Activated naive CD4-positive, alpha-beta T cell treated with anti-CD3 and anti-CD28 coated beads, Interleukin-2, amount 50 U/mL, for 24 hours (primary cell): ENCODE measurements around the gene PROK2.

Experiments used
- H3K27ac Mint-ChIP-seq: one replicate; pipeline ENCODE4 v1.8.0; 2021; ENCODE audit warnings: mild to moderate bottlenecking, mixed read lengths
- H3K27me3 Mint-ChIP-seq: one replicate; pipeline ENCODE4 v1.8.0; 2021; ENCODE audit warnings: mixed read lengths
- H3K36me3 Mint-ChIP-seq: one replicate; pipeline ENCODE4 v1.8.0; 2021; ENCODE audit warnings: mixed read lengths
- H3K4me1 Mint-ChIP-seq: one replicate; pipeline ENCODE4 v1.8.0; 2021; ENCODE audit warnings: mixed read lengths
- H3K4me3 Mint-ChIP-seq: one replicate; pipeline ENCODE4 v1.8.0; 2021; ENCODE audit warnings: mild to moderate bottlenecking, mixed read lengths
- H3K9me3 Mint-ChIP-seq: one replicate; pipeline ENCODE4 v1.8.0; 2021; ENCODE audit warnings: mixed read lengths

Gene PROK2

GRCh38 chr3:71728632-71729342 is 56.2 kb downstream of the PROK2 start:
- H3K4me1 Mint-ChIP-seq, result peaks cover 51% of the 10 kb centered on the region

GRCh38 chr3:71726146-71726545 is 58.8 kb downstream of the PROK2 start:
- H3K9me3 Mint-ChIP-seq, result no peaks in the 10 kb centered on the region
- H3K36me3 Mint-ChIP-seq, result no peaks in the 10 kb centered on the region
- peak overlapping the region; percentile 94 for H3K27ac Mint-ChIP-seq
- peaks cover 77% of the 10 kb centered on the region for H3K4me1 Mint-ChIP-seq
- peak overlapping the region; percentile 92 for H3K4me3 Mint-ChIP-seq
- H3K27me3 Mint-ChIP-seq, result no peaks in the 10 kb centered on the region

More at GRCh38 chr3:71728632-71729342, 56.2 kb downstream of the PROK2 start:
- Mint-ChIP-seq H3K27me3 (no peaks in the 10 kb centered on the region), H3K9me3 (no peaks in the 10 kb centered on the region), H3K27ac (peak overlapping the region; percentile 51), H3K4me3 (no peak overlapping the region), H3K36me3 (no peaks in the 10 kb centered on the region)

- no peaks in the 10 kb centered on the region for H3K9me3 Mint-ChIP-seq
- H3K36me3 Mint-ChIP-seq, result peaks cover 3% of the 10 kb centered on the region
- H3K27me3 Mint-ChIP-seq, result no peaks in the 10 kb centered on the region
- peaks cover 77% of the 10 kb centered on the region for H3K4me1 Mint-ChIP-seq
- peak within 1 kb of the TSS; percentile 98 for H3K27ac Mint-ChIP-seq
- peak within 1 kb of the TSS; percentile 92 for H3K4me3 Mint-ChIP-seq
Observed at GRCh38 chr3:71725271-71725991, 59.5 kb downstream of the PROK2 start, which contains the start of gene EIF4E3. Gene EIF4E3 (minus strand): TSS chr3:71725402. CDS start chr3:71725367, 35 bp downstream.

GRCh38 chr3:71724584-71725270 is 60.2 kb downstream of the PROK2 start:
- peak overlapping the region; percentile 92 for H3K4me3 Mint-ChIP-seq
- H3K27me3 Mint-ChIP-seq, result no peaks in the 10 kb centered on the region
- no peaks in the 10 kb centered on the region for H3K9me3 Mint-ChIP-seq
- H3K4me1 Mint-ChIP-seq, result peaks cover 73% of the 10 kb centered on the region
- peak overlapping the region; percentile 98 for H3K27ac Mint-ChIP-seq
- peaks cover 4% of the 10 kb centered on the region for H3K36me3 Mint-ChIP-seq

- H3K4me3 Mint-ChIP-seq, result peak overlapping the region; percentile 92
- no peaks in the 10 kb centered on the region for H3K9me3 Mint-ChIP-seq
- H3K27ac Mint-ChIP-seq, result peak overlapping the region; percentile 98
- H3K36me3 Mint-ChIP-seq, result peaks cover 7% of the 10 kb centered on the region
- H3K4me1 Mint-ChIP-seq, result peaks cover 73% of the 10 kb centered on the region
- H3K27me3 Mint-ChIP-seq, result no peaks in the 10 kb centered on the region
Observed at GRCh38 chr3:71724171-71724453, 60.8 kb downstream of the PROK2 start.

GRCh38 chr3:71723452-71724170 is 61.3 kb downstream of the PROK2 start:
- Mint-ChIP-seq H3K9me3 (no peaks in the 10 kb centered on the region), H3K27ac (peak overlapping the region; percentile 98), H3K4me1 (peaks cover 73% of the 10 kb centered on the region), H3K36me3 (peaks cover 7% of the 10 kb centered on the region), H3K4me3 (peak overlapping the region; percentile 92), H3K27me3 (no peaks in the 10 kb centered on the region)

- H3K4me3 Mint-ChIP-seq, result peak overlapping the region; percentile 92
- no peaks in the 10 kb centered on the region for H3K27me3 Mint-ChIP-seq
- no peaks in the 10 kb centered on the region for H3K9me3 Mint-ChIP-seq
- peaks cover 78% of the 10 kb centered on the region for H3K4me1 Mint-ChIP-seq
- H3K36me3 Mint-ChIP-seq, result peaks cover 7% of the 10 kb centered on the region
- H3K27ac Mint-ChIP-seq, result peak overlapping the region; percentile 98
Observed at GRCh38 chr3:71722693-71723092, 62.3 kb downstream of the PROK2 start.
